SK-N-SH (cell line): ENCODE data around the gene FCHO2. TPM values are rescaled to one million over a fixed set of nuclear protein-coding genes. Genes with fewer than 3 reads are reported as not detected.

Experiments
- CTCF ChIA-PET: fragments of 300-600, 350-600 bp; formaldehyde crosslinking; extraction: SDS; loops from one replicate; lab custom pipeline; 2021; lab: Yijun Ruan, JAX
- POLR2A ChIA-PET: fragments of 350-600 bp; sonication (Branson Sonifier 250); formaldehyde crosslinking; extraction: SDS; loops from one replicate; lab custom pipeline; 2020; ENCODE audit warnings: antibody characterized with exemption, inconsistent platforms; lab: Yijun Ruan, JAX
- DNase-seq: peaks from one replicate; pipeline ENCODE4 v3.0.0; 2012
- H2AFZ ChIP-seq: fragments of 200-600 bp; sonication (generic); 2 replicates; pipeline ENCODE4 v1.8.1; 2016; ENCODE audit warnings: antibody characterized with exemption, mild to moderate bottlenecking, low read depth
- H3F3A ChIP-seq: fragments of 200-600 bp; sonication (generic); replicated peaks from 2 replicates; pipeline ENCODE3; 2016; ENCODE audit warnings: antibody characterized with exemption, mild to moderate bottlenecking; ENCODE audit not compliant: insufficient read depth
- H3K27ac ChIP-seq, 2 experiments: fragments of 200-500 bp in 1 of 2; fragments of 200-600 bp in 1 of 2; sonication (Bioruptor generic) in 1 of 2; sonication (generic), shearing (Covaris generic) in 1 of 2; 2 replicates each; pipeline versions ENCODE4 v1.5.1 to v1.6.1; 2014 to 2016; ENCODE audit warnings: low read depth in 2 of 2, inconsistent platforms in 1 of 2, low read length in 1 of 2, mild to moderate bottlenecking in 1 of 2, mixed read lengths in 1 of 2
- H3K27me3 ChIP-seq: fragments of 200-600 bp; sonication (generic), shearing (Covaris generic); 2 replicates; pipeline ENCODE4 v1.6.1; 2016; ENCODE audit warnings: mixed run types; ENCODE audit not compliant: insufficient read depth
- H3K36me3 ChIP-seq, 2 experiments: fragments of 200-500 bp in 1 of 2; fragments of 200-600 bp in 1 of 2; sonication (Bioruptor generic) in 1 of 2; sonication (generic) in 1 of 2; replicated peaks in 1 of 2; 2 replicates each; pipeline versions ENCODE3 to v1.5.1; 2014 to 2016; ENCODE audit warnings: low read length in 1 of 2, mild to moderate bottlenecking in 1 of 2; ENCODE audit not compliant: insufficient read depth in 2 of 2, control insufficient read depth in 1 of 2
- H3K4me1 ChIP-seq, 2 experiments: fragments of 200-500 bp in 1 of 2; fragments of 200-600 bp in 1 of 2; sonication (Bioruptor generic) in 1 of 2; sonication (generic), shearing (Covaris generic) in 1 of 2; 2 replicates each; pipeline versions ENCODE4 v1.5.1 to v1.6.1; 2014 to 2016; ENCODE audit warnings: low read depth in 1 of 2, low read length in 1 of 2, mixed run types in 1 of 2; ENCODE audit not compliant: insufficient read depth in 2 of 2, control insufficient read depth in 1 of 2
- H3K4me2 ChIP-seq: fragments of 200-600 bp; sonication (generic), shearing (Covaris generic); 2 replicates; pipeline ENCODE4 v1.6.1; 2017; ENCODE audit warnings: mixed run types
- H3K4me3 ChIP-seq, 2 experiments: fragments of 200-500 bp in 1 of 2; fragments of 200-600 bp in 1 of 2; sonication (Bioruptor generic) in 1 of 2; sonication (generic), shearing (Covaris generic) in 1 of 2; 2 replicates each; pipeline versions ENCODE4 v1.5.1 to v1.8.1; 2014 to 2016; ENCODE audit warnings: low read depth in 2 of 2, inconsistent platforms in 1 of 2, low read length in 1 of 2, mild to moderate bottlenecking in 1 of 2, mixed read lengths in 1 of 2, moderate library complexity in 1 of 2
- H3K79me2 ChIP-seq: fragments of 200-600 bp; sonication (generic); 2 replicates; pipeline ENCODE4 v1.8.1; 2017; ENCODE audit warnings: mild to moderate bottlenecking; ENCODE audit not compliant: insufficient read depth
- H3K9ac ChIP-seq: fragments of 200-600 bp; sonication (generic); 2 replicates; pipeline ENCODE4 v1.6.1; 2017; ENCODE audit warnings: mixed run types
- H3K9me2 ChIP-seq: fragments of 200-600 bp; sonication (generic); 2 replicates; pipeline ENCODE4 v1.6.1; 2017; ENCODE audit warnings: mixed run types
- H3K9me3 ChIP-seq: fragments of 200-600 bp; sonication (generic); 2 replicates; pipeline ENCODE4 v1.6.1; 2017; ENCODE audit warnings: mixed run types, mild to moderate bottlenecking, moderate library complexity
- H4K20me1 ChIP-seq: fragments of 200-600 bp; sonication (generic); 2 replicates; pipeline ENCODE4 v1.6.1; 2017; ENCODE audit warnings: mild to moderate bottlenecking, mixed run types; ENCODE audit not compliant: insufficient read depth
- FOXM1 ChIP-seq: IDR thresholded peaks from 2 replicates; pipeline ENCODE4 v1.4.0; 2012; ENCODE audit warnings: low read depth, mild to moderate bottlenecking
- GABPA ChIP-seq: IDR thresholded peaks from 2 replicates; pipeline ENCODE4 v1.4.0; 2012; ENCODE audit warnings: low read depth, mild to moderate bottlenecking
- JUND ChIP-seq: IDR thresholded peaks from 2 replicates; pipeline ENCODE4 v1.4.0; 2012
- MEF2A ChIP-seq: IDR thresholded peaks from 2 replicates; pipeline ENCODE4 v1.4.0; 2012; ENCODE audit warnings: low read depth, borderline replicate concordance
- MXI1 ChIP-seq: IDR thresholded peaks from 2 replicates; pipeline ENCODE4 v1.6.1; 2012; ENCODE audit warnings: mild to moderate bottlenecking, low read depth, low read length, improper control_type of control experiment
- NFIC ChIP-seq: IDR thresholded peaks from 2 replicates; pipeline ENCODE4 v1.4.0; 2012; ENCODE audit warnings: borderline replicate concordance
- NRF1 ChIP-seq: IDR thresholded peaks from 2 replicates; pipeline ENCODE4 v1.6.1; 2012; ENCODE audit warnings: low read depth, mild to moderate bottlenecking, low read length
- POLR2AphosphoS5 ChIP-seq: IDR thresholded peaks from 2 replicates; pipeline ENCODE4 v1.6.1; 2012; ENCODE audit warnings: low read depth, low read length
- RXRA ChIP-seq: IDR thresholded peaks from 2 replicates; pipeline ENCODE4 v1.4.0; 2012; ENCODE audit warnings: low read depth, mild to moderate bottlenecking, borderline replicate concordance
- SIN3A ChIP-seq: IDR thresholded peaks from 2 replicates; pipeline ENCODE4 v1.6.1; 2012; ENCODE audit warnings: low read depth, mild to moderate bottlenecking, low read length, moderate library complexity, borderline replicate concordance
- SMC3 ChIP-seq: IDR thresholded peaks from 2 replicates; pipeline ENCODE4 v1.6.1; 2012; ENCODE audit warnings: low read depth, low read length, improper control_type of control experiment
- YY1 ChIP-seq: IDR thresholded peaks from 2 replicates; pipeline ENCODE4 v1.4.0; 2012; ENCODE audit warnings: low read depth, mild to moderate bottlenecking
- whole genome bisulfite sequencing: methylation state at CpG from one replicate; pipeline ENCODE4 v1.1.6; 2017; ENCODE audit warnings: low lambda C conversion rate; 5-methylcytosine and 5-hydroxymethylcytosine counted together
- polyA plus RNA-seq, 3 experiments: library from polyadenylated mRNA; depleted of rRNA; stranded (reverse); fragments of >200 nt; gene quantifications; 2 replicates each; pipeline ENCODE4 v1.2.3, GENCODE V29; 2012
- TF ChIP-seq, protein P1 (sequence below): IDR thresholded peaks from 2 replicates; pipeline ENCODE4; 2012
- TF ChIP-seq, protein P2 (sequence below): IDR thresholded peaks from 2 replicates; pipeline ENCODE4 v1.4.0; 2012; ENCODE audit warnings: low read depth
- TF ChIP-seq, protein P3 (sequence below): IDR thresholded peaks from 2 replicates; pipeline ENCODE4 v1.6.1; 2012; ENCODE audit warnings: mild to moderate bottlenecking, low read depth, low read length, moderate library complexity
- TF ChIP-seq, protein P4 (sequence below): fragments of 200-600 bp; sonication (generic); IDR thresholded peaks from 2 replicates; pipeline ENCODE4 v1.6.1; 2017; ENCODE audit warnings: antibody characterized with exemption, mild to moderate bottlenecking, moderate library complexity
- TF ChIP-seq, protein P5 (sequence below): IDR thresholded peaks from 2 replicates; pipeline ENCODE4 v1.4.0; 2012; ENCODE audit warnings: low read depth, borderline replicate concordance

Gene FCHO2
- polyA plus RNA-seq, 1 of the 3 experiments (the other 2 are of a cell fraction): 5.2 TPM

DNA sequence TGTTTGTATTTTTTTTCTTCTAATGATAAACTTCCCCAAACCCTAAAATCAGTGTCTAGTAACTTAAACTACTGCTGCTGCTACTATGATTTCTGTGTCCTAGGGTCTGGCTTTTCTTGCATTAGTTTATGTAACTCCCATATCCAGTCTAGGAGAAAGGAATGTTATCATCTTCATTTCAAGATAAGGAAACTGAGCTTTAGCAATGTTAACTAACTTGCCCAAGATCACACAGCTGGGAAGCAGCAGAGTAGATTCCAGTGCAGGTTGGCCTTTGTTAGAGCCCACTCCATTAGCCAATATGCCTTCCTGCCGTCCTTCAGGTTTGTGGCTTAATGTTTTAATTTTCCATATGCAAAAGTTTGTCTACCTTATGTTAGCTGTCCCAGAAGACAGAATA is 175.0 kb downstream of the FCHO2 start:
- Histone ChIP-seq H3K4me3 (no peak overlapping the region), H3K27ac (no peak overlapping the region)
- TF ChIP-seq RXRA: no peak
- TF ChIP-seq MXI1: no peak
- TF ChIP-seq SMC3: no peak
- TF ChIP-seq MEF2A: no peak
- TF ChIP-seq, protein P1, sequence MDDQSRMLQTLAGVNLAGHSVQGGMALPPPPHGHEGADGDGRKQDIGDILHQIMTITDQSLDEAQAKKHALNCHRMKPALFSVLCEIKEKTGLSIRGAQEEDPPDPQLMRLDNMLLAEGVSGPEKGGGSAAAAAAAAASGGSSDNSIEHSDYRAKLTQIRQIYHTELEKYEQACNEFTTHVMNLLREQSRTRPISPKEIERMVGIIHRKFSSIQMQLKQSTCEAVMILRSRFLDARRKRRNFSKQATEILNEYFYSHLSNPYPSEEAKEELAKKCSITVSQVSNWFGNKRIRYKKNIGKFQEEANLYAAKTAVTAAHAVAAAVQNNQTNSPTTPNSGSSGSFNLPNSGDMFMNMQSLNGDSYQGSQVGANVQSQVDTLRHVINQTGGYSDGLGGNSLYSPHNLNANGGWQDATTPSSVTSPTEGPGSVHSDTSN: no peak
- no peak for TF ChIP-seq FOXM1
- no peak for TF ChIP-seq YY1
- TF ChIP-seq, protein P2, sequence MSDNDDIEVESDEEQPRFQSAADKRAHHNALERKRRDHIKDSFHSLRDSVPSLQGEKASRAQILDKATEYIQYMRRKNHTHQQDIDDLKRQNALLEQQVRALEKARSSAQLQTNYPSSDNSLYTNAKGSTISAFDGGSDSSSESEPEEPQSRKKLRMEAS: no peak
- TF ChIP-seq, protein P3, sequence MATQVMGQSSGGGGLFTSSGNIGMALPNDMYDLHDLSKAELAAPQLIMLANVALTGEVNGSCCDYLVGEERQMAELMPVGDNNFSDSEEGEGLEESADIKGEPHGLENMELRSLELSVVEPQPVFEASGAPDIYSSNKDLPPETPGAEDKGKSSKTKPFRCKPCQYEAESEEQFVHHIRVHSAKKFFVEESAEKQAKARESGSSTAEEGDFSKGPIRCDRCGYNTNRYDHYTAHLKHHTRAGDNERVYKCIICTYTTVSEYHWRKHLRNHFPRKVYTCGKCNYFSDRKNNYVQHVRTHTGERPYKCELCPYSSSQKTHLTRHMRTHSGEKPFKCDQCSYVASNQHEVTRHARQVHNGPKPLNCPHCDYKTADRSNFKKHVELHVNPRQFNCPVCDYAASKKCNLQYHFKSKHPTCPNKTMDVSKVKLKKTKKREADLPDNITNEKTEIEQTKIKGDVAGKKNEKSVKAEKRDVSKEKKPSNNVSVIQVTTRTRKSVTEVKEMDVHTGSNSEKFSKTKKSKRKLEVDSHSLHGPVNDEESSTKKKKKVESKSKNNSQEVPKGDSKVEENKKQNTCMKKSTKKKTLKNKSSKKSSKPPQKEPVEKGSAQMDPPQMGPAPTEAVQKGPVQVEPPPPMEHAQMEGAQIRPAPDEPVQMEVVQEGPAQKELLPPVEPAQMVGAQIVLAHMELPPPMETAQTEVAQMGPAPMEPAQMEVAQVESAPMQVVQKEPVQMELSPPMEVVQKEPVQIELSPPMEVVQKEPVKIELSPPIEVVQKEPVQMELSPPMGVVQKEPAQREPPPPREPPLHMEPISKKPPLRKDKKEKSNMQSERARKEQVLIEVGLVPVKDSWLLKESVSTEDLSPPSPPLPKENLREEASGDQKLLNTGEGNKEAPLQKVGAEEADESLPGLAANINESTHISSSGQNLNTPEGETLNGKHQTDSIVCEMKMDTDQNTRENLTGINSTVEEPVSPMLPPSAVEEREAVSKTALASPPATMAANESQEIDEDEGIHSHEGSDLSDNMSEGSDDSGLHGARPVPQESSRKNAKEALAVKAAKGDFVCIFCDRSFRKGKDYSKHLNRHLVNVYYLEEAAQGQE: no peak
- no peak for TF ChIP-seq POLR2AphosphoS5
- no peak for TF ChIP-seq NFIC
- no peak for TF ChIP-seq NRF1
- TF ChIP-seq, protein P4, sequence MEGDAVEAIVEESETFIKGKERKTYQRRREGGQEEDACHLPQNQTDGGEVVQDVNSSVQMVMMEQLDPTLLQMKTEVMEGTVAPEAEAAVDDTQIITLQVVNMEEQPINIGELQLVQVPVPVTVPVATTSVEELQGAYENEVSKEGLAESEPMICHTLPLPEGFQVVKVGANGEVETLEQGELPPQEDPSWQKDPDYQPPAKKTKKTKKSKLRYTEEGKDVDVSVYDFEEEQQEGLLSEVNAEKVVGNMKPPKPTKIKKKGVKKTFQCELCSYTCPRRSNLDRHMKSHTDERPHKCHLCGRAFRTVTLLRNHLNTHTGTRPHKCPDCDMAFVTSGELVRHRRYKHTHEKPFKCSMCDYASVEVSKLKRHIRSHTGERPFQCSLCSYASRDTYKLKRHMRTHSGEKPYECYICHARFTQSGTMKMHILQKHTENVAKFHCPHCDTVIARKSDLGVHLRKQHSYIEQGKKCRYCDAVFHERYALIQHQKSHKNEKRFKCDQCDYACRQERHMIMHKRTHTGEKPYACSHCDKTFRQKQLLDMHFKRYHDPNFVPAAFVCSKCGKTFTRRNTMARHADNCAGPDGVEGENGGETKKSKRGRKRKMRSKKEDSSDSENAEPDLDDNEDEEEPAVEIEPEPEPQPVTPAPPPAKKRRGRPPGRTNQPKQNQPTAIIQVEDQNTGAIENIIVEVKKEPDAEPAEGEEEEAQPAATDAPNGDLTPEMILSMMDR: no peak
- no peak for TF ChIP-seq JUND
- no peak for TF ChIP-seq SIN3A
- TF ChIP-seq GABPA: no peak
- TF ChIP-seq, protein P5, sequence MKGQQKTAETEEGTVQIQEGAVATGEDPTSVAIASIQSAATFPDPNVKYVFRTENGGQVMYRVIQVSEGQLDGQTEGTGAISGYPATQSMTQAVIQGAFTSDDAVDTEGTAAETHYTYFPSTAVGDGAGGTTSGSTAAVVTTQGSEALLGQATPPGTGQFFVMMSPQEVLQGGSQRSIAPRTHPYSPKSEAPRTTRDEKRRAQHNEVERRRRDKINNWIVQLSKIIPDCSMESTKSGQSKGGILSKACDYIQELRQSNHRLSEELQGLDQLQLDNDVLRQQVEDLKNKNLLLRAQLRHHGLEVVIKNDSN: no peak
- TF ChIP-seq, all 33 proteins: peak for 0
- Histone ChIP-seq H3K4me2 (no peak overlapping the region), H3F3A (no peaks in the 10 kb centered on the region), H3K79me2 (no peaks in the 10 kb centered on the region), H3K4me1 (peaks cover 0 to 2% of the 10 kb centered on the region in 2 experiments; a peak in 1 of 4 replicates), H4K20me1 (no peaks in the 10 kb centered on the region), H2AFZ (no peak overlapping the region), H3K9me3 (no peaks in the 10 kb centered on the region), H3K9me2 (no peaks in the 10 kb centered on the region), H3K36me3 (no peaks in the 10 kb centered on the region), H3K9ac (no peak overlapping the region), H3K27me3 (no peaks in the 10 kb centered on the region)
- ChIA-PET POLR2A (no interaction called here), CTCF (no interaction called here)
- no peak for DNase-seq
- WGBS: 100% methylated on average over 1 of the region's 1 CpG
